ENCODE measurements around the gene MVB12B.

MVB12B gene

DNA sequence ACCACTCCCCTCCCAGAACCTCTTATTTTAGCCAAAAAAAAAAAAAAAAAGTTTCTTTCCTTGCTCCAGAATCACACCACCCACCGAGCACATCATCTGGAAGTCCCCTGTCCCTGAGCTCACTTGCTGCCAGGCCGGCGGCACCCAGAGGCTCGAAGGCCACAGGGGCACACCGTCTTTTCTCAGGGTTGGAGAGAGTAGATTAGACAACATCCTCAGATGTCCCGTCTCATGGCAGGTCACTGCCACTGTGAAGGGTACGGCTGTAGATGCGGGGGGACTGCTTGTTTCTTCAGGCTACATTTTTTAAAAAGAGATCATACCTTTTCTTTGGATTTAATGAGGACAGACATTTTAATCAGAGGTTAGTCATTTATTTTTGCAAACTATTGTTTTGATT lies 109.0 kb downstream of the MVB12B start:
- DNase-seq = no peak

DNA sequence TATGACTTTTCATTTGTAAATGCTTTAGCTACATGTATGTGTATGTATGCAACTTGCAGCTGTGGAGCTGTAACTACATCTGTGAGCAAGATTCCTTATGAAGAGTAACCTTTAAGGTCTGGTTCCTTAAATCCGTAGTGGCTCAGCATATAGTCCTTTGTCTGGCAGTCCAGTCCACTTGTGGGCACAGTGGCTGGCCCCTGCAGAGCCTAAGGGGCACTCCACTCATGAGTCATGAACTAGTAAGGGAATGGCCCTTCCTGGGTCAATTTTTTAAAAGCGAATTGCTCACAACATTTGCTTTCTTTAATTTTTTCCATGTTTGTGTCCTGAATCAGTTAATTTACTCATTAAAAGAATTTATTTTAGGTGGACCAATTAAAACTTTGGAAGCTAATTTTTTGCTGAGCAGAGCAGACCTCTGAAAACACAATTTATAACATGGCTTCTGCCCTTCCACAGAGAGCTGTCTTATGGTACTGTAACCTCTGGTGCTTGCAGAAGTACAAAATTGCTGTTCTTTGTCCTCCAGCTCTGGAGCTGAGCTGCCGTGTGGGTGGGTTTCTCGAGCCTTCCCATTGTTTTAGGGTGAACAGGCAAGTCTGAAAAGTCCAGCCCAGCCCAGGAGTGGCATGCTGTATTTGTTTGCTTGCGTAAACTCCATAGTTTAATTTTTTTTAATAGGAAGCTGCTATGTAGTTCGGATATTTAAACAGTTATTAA lies 110.1 kb downstream of the MVB12B start:
- no peak for DNase-seq

DNA sequence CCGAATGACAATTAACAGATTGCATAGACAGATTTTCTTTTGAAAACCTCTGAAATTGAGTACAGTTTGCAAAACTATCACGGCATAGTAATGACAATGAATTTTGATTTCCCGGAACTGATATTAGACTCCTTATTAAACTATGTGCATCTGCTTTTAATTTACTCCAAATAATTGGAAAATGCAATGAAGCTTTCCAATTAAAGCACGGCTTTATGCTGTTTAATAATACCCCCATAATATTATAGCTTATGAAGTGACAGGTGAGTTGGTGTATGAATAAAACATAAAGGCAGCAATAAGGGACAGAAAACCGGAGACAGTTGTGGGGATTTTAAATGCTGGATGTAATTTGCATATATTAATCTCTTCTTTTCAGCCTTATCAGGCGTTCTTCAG lies 110.6 kb downstream of the MVB12B start:
- DNase-seq = no peak

DNA sequence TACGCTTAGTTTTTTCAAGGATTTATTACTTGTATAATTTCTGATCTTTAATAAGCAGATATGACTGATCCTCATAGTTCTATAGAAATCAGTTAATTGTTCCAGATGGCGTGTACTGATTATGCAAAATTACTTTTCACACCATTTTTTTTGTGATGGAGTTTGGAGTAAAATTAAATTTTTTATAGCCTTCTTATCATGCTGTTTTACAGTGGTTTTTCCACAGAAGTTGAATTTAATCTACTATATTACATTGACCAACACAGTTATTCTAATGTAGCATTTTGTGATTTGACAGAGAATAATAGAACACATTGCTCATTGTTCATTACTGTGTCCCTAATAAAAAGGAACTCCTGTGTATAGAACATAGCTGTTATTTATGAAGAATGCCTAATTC lies 111.1 kb downstream of the MVB12B start:
- no peak for DNase-seq

DNA sequence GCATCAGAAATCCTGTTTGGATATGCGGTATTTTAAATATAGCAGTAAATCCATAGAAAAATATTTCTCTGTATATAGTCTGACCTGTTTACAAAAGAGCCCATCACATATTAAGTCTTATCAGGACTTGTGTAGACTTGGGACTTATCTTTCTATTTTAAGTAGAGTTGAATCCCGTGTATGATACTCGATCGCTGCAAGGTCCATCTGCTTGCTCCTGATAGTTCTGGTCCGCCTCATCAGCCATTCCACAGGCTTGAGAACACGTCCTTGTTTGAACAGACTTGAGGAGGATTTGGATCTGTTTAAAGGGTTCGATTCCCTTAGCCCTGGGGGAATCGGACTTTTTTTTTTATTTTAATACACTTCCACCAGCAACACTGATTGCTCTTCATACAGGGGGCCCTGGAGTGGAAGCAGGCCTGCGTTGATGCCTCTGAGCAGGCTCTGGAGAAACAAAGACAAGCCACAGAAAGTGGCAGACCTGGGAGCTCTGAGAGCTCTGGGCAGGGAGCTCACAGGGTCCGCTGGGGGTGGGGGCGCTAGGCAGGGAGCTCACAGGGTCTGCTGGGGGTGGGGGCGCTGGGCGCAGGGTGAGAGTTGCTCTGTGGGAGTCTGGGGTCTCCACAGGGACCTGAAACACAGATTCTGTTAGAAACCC lies 112.2 kb downstream of the MVB12B start:
- no peak for DNase-seq

DNA sequence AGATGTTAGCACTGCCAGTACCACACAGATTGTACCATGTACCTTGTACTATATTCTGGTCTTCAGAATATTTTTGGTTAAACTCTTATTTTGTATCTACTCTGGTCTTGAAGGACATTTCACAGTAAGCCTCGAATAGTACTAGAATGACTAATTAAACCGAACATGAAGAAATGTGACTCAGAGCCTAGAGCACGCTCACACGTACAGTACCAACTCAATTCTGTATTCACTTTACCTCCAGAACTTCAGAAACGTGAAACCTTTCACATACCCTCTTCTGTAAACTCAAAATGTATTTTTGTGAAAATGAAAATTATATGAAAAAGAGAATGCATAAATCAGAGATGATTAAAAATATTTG lies 112.8 kb downstream of the MVB12B start:
- no peak for DNase-seq

DNA sequence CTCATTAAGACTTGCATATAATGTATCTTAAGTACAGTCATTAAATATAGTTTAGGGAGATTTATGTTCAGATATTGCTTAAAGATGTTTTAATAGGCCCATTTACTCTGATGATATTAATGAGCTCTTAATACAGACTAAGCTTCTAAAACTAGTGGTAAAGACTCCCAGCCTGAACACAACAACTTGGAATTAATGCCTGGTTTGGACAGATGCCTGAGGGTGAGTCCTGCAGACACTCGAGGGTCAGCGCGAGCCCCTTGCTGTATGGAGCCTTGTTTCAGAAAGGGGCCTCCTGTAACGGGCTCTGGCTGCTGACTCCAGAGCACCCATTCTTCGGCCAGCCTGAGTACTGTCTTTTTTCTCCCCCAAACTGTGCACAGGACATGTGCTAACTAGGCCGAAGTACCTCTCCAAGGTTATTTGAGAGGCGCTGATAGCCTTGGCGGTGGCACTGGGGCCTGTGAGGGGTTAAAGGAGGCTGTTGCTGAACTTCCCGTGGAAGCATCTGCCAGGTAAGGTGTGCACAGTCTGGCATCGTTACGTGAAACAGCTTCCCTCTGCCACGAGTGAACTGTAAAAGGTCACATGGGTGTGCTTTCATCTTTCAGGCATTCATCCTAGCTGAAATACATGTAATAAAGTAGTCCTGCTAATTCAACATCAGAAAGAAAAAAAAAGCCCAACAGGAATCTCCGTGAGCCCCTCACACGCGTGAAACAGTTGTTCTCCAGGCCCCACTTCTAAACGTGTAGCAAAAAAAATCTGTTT lies 113.4 kb downstream of the MVB12B start:
- DNase-seq = no peak

DNA sequence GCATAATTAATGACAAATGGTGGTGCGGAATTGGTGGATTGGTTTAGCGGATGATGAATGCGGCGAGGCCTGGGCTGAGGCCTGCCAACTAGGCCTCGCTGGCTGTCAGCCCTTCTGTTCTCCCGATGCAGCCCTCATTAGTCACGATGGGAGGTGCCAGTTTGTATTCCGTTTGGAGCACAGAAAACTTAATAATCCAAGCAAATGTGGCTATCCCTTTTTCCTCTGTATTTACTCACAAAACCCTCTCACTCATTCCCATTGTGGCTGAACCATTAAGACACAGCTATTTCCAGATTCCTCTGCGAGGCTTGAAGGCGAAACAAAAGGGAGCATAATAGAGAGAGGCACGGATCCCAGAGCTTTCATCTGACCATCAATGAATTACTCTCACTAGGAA lies 114.3 kb downstream of the MVB12B start:
- no peak for DNase-seq

DNA sequence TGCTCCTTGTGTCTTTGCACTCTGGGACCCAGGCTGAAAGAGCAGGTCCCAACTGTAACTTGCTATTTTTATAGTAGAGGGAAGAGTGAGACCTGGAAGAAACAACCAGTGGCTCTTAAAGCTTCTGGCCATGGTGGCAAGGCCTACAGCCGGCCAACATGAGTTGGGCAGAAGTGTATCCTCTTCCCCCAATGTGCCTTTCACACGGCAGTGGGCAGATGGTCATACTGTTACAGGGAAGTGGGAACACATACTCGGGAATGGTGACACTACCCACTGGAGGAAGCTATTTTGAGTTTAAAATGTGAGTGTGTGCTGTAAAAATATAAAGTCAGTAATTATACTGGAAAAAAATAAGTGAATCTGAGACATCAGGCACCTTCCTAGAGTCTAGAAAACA lies 116.0 kb downstream of the MVB12B start:
- no peak for DNase-seq

DNA sequence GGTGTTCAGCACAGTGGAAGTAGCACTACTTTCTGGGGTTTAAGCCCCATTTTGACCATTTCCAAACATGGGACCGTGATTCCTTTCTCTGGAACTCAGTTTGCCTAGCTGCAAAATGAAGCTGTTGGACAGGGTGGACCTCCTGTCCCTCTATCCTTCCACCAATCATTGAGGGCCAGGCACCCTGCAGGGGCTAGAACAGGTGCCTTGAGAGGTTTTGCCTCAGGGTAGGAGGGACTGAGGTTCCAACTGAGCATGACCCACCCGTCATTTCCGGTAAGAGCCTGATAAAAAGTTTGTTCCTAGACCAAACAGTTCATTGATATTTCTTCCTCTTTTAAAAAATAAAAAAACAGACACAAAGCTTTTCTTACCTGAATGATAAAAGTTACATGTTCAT lies 116.5 kb downstream of the MVB12B start:
- no peak for DNase-seq

DNA sequence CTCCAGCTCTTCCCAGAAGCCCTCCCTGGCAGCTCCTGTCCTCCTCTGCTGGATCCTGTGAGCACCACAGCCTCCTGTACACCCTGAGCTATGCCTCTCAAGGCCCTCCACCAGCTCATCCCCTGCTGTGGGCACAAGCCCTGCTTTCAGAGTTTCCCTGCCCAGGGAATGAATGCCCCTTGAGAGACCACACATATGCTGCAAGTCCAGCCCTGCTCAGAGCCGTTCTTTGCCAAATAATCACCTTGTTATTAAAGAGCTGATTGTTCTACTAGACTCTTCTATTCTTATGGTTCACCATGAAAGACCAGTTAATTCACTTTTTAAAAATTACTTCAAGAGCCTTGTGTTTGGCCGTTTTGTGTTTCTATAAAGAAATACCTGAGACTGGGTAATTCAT lies 121.5 kb downstream of the MVB12B start:
- no peak for DNase-seq

DNA sequence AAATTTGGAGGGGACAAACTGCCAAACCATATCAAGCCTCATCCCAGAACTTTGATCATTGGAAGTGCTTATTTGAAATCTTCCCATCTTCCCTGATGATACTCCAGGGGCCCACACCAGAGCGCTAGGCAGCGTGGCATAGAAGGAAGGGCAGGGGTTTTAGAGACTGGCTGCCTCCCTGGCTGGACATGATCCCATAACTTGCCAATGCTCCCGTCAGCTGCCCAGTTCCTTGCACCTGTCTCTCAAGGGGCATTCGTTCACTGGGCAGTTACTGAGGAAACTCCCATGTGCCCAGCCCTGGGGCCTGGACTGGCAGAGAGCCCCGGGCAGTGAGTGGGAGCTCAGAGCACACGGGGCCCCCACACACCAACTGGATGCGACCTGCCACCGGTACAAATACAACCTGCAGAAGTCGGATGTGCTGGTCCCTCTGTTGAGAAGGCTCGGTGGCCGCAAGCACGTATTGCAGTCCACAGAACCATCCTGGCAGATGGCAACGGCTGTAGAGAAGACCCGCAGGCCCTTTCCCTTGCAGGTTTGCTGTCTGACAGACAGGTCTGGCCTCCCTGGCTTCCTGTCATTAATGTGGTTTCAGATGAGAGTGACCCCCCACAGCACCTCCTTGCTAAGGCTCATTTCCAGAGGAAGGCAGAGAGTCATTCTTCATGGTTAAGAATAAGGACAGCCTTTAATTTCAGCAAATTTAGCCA lies 122.4 kb downstream of the MVB12B start:
- DNase-seq = no peak

DNA sequence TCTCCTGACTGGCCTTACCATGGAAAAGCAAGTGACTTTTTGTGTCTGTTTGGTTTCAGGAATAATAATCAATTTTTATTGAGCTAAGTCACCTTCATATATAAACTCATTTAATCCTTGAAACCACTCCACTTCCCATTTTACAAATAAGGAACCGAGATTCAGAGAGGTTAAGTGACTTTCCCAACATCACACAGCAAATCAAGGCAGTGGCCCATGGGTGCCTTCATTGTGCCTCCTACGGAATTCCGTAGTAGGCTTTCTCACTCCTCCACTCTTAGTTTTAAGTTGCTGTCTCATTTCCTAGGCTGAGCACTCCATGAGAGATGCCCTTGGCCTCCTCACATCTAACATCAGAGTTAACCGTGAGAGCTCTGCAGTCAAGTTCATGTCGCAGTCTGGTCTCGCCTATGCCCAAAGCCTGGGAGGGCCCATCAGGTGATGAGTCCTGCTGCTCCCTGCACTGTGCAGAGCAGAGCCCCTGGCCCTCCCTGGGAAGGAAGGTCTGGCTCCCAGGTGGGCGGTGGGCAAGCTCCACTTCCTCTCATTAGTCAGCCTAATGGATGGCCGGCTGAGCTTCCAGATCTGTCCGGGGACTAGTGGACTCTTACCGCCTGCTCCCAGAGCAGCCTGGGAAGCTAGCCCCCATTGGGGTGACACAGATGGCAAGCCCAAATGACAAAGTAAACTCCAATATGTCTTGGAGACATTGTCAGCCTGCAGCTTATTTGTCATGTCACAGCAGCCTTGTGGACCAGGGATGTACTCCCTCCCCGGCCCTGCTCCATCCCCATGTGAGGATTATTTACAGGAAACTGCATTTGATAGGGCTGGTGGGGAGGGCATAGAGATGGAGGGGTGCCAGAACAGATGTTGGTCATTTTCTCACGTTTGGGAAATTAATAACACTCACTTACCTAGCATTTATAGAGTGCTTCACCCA lies 123.4 kb downstream of the MVB12B start:
- DNase-seq = no peak

DNA sequence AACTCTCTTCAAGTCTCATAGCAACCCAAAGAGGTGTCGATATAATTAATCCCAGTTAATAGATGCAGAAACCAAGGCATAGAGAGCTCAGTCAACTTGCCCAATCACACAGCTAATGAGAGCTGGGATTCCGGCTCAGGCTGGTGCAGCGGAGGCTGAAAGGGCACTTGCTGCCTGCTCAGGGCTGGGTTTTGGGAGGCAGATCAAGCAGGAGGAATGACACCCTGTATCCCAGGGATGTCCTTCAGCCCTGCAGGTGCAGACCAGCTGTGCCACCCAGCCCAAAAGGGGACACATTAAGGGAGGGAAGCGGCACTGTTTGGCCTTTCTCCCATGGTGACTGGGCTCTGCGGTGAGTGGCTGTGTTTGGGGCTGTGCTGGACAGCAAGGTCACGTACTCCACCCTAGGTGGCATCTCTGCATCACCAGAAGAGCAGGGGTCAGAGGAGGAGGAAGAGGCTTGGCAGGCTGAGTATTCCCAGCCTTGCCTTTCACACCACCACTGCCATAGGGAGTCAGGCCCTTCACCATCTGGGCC lies 124.1 kb downstream of the MVB12B start:
- no peak for DNase-seq

DNA sequence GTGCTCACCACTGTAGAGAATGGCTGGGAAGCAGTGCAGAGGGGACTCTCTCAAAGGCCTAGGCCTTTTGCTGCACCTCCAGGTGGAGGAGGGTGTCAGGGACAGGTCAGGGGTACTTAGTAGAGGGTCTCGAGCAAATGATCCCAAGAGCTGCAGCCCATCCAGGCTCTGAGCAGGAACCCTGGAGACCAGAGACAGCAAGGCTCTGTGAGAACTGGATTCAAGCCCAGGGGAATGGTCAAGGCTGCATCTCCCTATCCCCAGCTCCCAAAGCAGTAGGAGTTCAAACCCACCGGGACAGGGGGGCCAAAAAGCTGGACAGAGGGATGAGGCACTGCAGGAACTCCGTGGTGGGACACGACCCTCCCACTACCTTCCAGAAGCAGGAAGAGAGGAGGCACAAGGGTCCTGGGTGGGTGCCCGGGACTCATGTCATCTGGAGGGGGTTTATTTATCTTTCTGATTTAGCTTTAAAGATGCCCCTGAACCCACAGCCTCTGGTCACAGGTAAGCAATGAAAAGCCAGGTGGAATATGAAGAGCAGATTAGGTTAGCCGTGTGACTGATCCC lies 124.8 kb downstream of the MVB12B start:
- DNase-seq = no peak

DNA sequence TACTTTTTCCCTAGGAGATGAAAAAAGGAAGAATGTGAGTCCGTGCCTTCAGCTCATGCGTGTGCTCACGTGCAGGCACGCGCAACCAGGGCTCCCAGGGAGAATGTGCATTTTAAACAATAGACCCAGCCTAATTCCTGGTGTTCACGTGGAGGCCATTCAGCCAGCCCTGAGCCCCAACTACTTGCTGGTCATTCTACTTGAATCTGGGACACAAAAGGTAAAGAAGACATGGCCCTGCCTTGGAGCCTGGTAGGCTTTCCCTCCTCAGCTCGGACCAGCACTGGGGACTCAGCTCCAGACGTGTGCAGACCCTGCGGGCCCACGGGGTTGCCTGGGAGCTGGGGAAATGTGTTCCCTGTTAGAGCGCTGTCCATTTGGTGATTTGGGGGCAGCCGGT lies 125.5 kb downstream of the MVB12B start:
- no peak for DNase-seq

DNA sequence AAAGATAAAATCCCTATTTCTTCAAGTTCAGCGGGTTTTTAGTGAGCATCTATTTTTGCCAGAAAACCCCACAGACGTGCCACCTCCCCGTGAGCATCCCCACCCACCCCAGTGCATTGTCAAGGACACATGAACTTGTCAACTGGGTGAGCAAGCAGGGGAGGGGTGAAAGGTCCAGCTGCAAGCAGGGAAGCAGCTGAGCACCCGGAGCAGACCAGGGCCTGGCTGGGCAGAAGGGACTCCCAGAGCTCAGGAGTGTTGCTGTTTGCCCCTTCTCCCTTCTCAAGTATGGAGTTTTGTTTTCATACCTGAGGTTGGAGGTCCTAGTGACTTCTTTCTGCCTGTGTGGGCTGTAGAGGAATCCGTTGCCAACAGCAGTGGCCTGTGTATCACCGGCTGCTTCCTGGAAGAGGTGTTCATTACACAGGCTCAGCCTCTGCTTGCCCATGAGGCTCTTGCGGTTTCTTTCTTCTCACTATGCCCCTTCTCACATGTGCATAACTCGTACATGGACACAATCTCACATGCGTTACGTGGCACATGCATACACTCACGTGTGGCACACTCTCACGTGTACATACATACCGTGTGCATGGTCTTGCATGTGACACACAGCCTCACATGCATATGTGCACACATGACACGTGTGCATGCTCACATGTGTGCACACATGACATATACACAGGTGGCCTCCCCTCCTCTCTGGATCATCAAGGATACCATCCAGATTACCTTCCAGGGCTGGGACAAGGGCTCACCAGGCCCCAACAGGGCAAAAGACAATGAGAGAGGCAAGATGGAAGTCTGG lies 126.7 kb downstream of the MVB12B start:
- DNase-seq = no peak

DNA sequence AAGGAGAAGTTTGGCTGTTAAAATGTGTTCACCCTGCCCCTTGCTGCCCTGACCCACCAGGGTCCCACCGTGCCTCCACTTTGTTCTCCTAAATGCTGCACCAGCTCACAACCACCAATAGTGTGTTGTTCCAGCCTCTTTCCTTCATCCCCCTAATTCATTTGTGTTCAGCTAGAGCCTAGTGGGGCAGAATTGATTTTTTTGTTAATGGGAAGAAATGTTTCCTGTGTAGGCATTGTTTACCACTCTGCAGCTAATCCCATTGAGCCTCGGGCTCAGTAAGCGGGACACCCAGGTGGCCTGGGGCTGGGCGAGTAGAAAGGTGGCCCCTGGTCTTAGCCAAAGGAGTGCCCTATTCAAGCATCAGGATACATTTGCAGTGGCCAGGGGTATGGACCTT lies 127.6 kb downstream of the MVB12B start:
- no peak for DNase-seq

DNA sequence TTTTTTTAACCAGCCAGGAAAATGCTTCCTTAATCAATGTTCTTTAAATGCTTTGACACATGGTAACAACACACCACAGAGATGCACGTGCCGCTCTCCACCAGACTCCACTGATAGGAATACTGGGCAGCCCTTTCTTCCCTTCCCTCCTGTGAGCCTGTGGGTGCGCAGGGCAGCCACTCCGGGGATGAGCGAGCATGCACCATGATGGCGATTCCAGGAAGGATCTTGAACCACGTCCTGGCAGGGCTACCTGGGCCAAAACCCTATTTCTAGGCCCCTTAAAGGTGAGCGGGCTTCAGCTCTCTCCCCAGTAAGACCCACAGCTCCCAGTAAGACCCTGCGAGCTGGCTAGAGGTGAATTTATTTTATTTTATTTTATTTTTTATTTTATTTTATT lies 128.2 kb downstream of the MVB12B start:
- no peak for DNase-seq

DNA sequence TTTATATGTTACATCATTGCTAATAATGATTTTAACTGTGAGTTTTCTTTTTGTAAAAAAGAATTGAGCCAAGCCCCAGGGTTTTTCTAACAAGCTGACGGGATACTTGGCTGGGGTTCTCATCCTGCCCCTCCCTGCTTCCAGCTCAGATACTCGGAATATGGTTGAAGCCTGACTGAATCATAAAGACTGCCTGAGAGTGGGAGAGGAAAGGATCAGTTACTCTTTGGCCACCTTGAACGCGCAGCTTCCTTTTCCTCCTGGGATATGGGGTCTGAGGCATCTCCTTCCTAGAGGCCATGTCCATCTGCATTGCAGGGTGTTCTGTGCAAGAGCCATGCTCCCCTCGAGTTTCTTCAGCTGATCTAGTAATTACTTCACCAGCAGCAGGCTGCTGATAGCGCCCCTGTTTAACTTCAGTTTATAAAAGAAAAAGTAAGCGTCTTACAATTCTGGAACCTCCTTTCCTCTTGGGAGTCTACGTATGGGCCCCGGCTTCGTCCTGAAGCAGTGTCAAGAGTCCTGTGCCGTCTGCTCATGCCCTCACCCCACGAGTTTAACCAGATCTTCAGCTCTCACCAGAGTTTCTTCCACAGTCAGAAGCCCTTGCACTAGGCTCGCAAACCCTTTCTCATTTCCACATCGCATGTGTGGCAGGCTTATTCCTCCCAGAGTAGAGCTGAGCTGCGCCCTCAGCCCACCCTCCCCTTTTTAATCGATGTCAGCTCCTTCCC lies 130.0 kb downstream of the MVB12B start:
- no peak for DNase-seq
